ENCODE results near the gene ADGRL3.

Gene ADGRL3

DNA sequence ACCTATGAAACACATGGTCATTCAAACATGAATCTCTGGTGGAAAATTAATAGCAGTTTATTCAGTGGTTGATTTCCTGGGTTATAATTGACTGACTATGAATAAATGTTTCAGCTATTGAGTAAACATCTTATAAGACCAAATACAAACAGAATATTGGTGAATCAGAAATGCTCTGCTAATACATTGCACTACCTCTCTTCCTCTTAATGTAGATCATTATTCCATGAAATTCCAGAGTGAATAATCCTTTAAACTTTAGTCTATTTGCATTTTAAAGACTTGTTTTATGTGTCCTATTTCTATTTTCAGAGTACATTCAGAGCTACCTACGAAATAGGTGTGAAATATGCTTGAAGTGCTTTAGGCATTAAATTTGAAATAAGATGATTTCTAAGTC lies 715.4 kb downstream of the ADGRL3 start:
- no peaks in the 10 kb centered on the region for H3K36me3 Mint-ChIP-seq
- ATAC-seq (ENCODE audit: low read depth) (no peak), DNase-seq (ENCODE audit: low spot score in 2 of 2) (no peak)
- H3K9me3 Mint-ChIP-seq = peaks cover 1% of the 10 kb centered on the region
- H3K27me3 Mint-ChIP-seq = no peaks in the 10 kb centered on the region
- no peaks in the 10 kb centered on the region for H3K4me1 Mint-ChIP-seq
- no peak overlapping the region for H3K27ac Mint-ChIP-seq
- H3K4me3 Mint-ChIP-seq = no peak overlapping the region

DNA sequence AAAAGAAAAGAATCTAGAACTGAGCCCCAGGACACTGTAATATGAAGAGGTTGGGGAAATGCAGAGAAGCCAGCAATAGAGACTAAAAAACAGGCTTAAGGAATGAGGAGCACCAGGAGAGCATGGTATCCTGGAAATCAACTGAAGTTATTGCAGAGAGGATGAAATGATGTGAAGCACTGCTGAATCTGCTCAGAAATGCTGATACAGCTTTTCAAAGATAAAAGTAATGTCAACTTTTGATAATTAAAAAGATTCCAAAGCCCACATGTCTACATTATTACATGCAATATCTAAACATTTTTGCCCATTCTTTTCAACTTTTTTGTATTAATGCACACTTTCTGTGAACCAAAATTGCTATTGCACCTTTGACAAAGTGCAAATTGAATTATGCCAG lies 718.4 kb downstream of the ADGRL3 start:
- H3K36me3 Mint-ChIP-seq = no peaks in the 10 kb centered on the region
- no peak overlapping the region for H3K27ac Mint-ChIP-seq
- H3K4me1 Mint-ChIP-seq = no peaks in the 10 kb centered on the region
- H3K27me3 Mint-ChIP-seq = no peaks in the 10 kb centered on the region
- DNase-seq (ENCODE audit: low spot score in 2 of 2) (no peak), ATAC-seq (ENCODE audit: low read depth) (no peak)
- peaks cover 1% of the 10 kb centered on the region for H3K9me3 Mint-ChIP-seq
- H3K4me3 Mint-ChIP-seq = no peak overlapping the region

DNA sequence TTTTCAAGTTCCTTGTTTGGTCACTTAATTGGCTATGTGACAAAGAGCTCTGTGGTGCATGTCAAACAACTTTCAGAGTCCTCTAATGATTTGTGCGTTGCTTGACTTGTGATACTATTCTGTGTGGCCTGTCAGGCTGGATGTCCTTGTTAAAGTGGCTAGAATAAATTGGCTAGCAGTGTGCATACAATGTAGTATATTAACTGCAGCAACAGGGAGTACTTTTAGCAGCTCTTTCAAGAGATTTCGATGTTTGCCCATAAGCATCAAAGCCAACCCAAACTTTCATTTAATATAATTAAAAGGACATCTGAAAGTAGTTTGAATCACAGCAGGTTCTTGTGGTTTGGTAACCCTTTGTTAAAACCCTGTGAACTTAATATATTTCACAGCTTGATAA lies 718.9 kb downstream of the ADGRL3 start:
- Mint-ChIP-seq H3K27ac (no peak overlapping the region), H3K9me3 (peaks cover 1% of the 10 kb centered on the region), H3K27me3 (no peaks in the 10 kb centered on the region), H3K4me1 (no peaks in the 10 kb centered on the region), H3K4me3 (no peak overlapping the region), H3K36me3 (no peaks in the 10 kb centered on the region)
- DNase-seq (ENCODE audit: low spot score in 2 of 2) (no peak), ATAC-seq (ENCODE audit: low read depth) (no peak)

DNA sequence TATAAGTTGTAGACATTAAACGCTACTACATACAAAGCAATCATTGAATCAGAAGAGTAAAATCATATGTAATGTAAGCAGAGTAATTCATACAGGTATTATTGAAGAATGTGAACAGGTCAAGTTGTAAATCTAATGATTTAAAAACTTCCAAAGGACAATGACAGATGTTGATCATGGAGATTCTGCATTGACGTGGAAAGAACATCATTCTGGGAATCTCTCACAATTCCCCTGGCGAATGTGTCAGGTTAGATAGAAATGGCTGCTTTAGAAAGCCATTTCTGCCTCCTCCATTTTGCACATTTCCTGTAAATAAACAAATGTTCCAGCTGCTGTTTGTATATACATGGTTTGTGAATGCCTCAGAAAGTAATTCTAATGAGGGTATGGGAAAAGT lies 719.4 kb downstream of the ADGRL3 start:
- H3K27me3 Mint-ChIP-seq = no peaks in the 10 kb centered on the region

DNA sequence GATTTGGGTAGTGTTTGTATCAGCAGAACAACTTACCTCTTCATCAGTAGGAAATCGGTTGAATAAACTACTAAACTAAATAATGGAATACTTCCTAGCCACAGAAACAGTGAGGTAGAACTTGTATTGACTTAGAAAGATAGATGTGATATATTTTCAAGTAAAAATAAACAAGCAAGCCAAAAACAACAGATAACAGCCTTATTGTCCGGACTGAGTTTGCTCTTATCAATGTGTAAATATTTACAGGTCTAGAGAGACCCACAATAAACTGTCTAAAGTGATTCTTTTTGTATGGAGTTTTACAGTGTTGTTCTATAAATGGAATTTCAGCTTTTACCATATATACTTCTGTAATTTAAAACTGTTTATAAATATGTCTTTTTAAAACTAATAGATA lies 721.8 kb downstream of the ADGRL3 start:
- DNase-seq (ENCODE audit: low spot score in 2 of 2) = no peak
- H3K9me3 Mint-ChIP-seq = peaks cover 3% of the 10 kb centered on the region
- no peaks in the 10 kb centered on the region for H3K4me1 Mint-ChIP-seq
- no peak overlapping the region for H3K4me3 Mint-ChIP-seq
- no peak for ATAC-seq (ENCODE audit: low read depth)
- H3K27ac Mint-ChIP-seq = no peak overlapping the region
- no peaks in the 10 kb centered on the region for H3K36me3 Mint-ChIP-seq
- no peaks in the 10 kb centered on the region for H3K27me3 Mint-ChIP-seq

More for the DNA sequence above, 719.4 kb downstream of the ADGRL3 start:
- H3K27ac Mint-ChIP-seq = no peak overlapping the region
- H3K4me3 Mint-ChIP-seq = no peak overlapping the region
- DNase-seq (ENCODE audit: low spot score in 2 of 2) = no peak
- H3K9me3 Mint-ChIP-seq = peaks cover 1% of the 10 kb centered on the region
- no peaks in the 10 kb centered on the region for H3K4me1 Mint-ChIP-seq
- no peak for ATAC-seq (ENCODE audit: low read depth)
- no peaks in the 10 kb centered on the region for H3K36me3 Mint-ChIP-seq

DNA sequence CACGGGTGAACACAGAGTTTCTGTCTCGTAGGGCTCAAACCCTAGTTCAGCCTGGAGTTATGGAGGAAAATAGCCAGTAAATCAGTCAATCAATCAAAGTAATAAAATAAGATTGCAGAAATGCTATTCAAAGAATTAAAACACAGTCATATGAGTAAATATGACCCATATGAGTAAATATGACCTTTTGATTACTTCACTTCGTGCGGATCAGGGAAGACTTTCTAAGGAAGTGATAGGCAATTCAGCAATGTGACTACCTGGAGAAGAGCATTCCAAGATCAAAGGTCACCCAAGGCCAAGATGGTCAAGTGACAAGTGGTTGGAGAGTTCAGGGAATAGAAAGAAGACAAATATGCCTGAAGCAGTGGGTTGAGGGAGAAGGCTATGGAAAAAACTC lies 722.6 kb downstream of the ADGRL3 start:
- no peak for ATAC-seq (ENCODE audit: low read depth)
- no peaks in the 10 kb centered on the region for H3K27me3 Mint-ChIP-seq
- H3K4me1 Mint-ChIP-seq = no peaks in the 10 kb centered on the region
- no peak overlapping the region for H3K27ac Mint-ChIP-seq
- peaks cover 3% of the 10 kb centered on the region for H3K9me3 Mint-ChIP-seq
- no peaks in the 10 kb centered on the region for H3K36me3 Mint-ChIP-seq
- no peak for DNase-seq (ENCODE audit: low spot score in 2 of 2)
- no peak overlapping the region for H3K4me3 Mint-ChIP-seq

DNA sequence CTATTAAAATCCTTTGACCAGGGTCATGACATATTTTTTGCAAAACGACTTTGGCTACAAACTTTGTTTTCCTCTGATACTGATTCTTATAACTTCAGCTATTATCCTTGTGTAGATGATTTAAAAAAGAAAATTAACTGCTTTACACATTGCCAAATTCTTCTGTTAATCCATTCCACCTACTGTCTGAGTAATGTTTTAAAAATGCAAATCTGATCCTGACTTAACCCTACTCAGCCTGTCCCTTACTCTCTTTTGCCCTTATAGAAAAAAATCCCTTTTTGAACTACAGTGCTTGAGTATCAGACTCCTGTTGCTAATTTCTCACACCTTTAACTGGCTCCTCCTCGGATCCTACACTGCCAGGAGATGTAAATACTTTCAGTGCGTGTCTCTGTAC lies 723.1 kb downstream of the ADGRL3 start:
- ATAC-seq (ENCODE audit: low read depth) = no peak
- H3K4me1 Mint-ChIP-seq = no peaks in the 10 kb centered on the region
- H3K27me3 Mint-ChIP-seq = no peaks in the 10 kb centered on the region
- no peak overlapping the region for H3K4me3 Mint-ChIP-seq
- DNase-seq (ENCODE audit: low spot score in 2 of 2) = no peak
- no peak overlapping the region for H3K27ac Mint-ChIP-seq
- no peaks in the 10 kb centered on the region for H3K36me3 Mint-ChIP-seq
- H3K9me3 Mint-ChIP-seq = peaks cover 2% of the 10 kb centered on the region

DNA sequence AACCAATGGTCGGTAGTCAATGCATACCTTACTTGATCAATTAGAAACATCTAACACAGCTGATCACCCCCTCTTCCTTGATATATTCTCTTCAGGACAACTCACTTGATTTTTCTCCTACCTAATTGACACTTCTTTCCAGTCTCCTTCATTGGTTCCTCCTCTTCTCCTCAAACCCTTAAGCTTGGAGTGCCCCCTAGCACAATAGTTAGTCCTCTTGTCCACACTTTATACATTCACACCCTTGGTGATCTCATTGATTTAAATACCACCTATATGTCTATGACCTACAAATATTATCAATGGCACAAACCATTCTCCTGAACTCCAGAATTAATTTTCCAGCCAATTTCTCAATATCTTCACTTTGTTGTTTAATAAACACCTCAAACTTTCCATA lies 724.0 kb downstream of the ADGRL3 start:
- DNase-seq (ENCODE audit: low spot score in 2 of 2) = no peak
- Mint-ChIP-seq H3K36me3 (no peaks in the 10 kb centered on the region), H3K27me3 (no peaks in the 10 kb centered on the region), H3K4me1 (no peaks in the 10 kb centered on the region), H3K27ac (no peak overlapping the region), H3K4me3 (no peak overlapping the region), H3K9me3 (peaks cover 2% of the 10 kb centered on the region)
- no peak for ATAC-seq (ENCODE audit: low read depth)

DNA sequence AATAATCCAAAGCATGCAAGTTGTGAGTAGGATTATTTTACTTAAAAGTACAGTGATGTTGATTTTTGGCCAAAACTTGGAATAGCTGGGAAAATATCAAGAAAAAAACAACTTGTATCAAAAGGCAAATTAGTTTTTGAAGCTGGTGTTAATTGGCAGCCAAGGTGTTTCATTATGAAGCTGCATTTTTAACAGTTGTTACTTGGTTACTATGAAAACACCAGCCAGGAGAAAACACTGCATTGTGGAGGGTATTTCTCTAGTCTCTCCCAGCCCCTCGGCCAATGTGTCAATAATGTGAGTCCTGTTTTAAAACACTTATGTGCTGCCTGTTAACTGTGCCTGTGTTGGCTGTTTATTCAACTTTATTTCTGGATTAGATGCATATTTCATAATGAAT lies 733.4 kb downstream of the ADGRL3 start:
- Mint-ChIP-seq H3K9me3 (peaks cover 1% of the 10 kb centered on the region), H3K4me3 (no peak overlapping the region), H3K27ac (no peak overlapping the region), H3K36me3 (no peaks in the 10 kb centered on the region), H3K27me3 (no peaks in the 10 kb centered on the region), H3K4me1 (no peaks in the 10 kb centered on the region)
- DNase-seq (ENCODE audit: low spot score in 2 of 2) = no peak
- ATAC-seq (ENCODE audit: low read depth) = no peak

DNA sequence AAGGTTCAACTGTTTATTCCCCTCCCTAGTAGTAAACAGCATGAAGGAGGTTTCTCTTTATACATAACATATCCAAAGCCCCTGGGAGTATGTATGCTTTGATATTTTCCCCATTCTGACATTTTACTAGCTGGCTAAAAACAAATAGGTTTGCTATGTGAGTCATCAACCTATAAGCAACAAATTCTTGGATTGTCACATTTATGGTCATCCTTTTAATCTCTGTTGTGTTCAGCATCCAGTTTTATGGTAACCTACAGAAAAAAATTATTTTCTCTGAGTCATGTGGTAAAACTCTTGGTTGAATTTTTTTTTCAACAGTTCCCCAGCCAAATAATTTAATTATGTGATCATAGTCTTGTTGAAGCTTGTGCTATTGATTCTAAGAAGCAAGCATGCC lies 734.1 kb downstream of the ADGRL3 start:
- no peak for DNase-seq (ENCODE audit: low spot score in 2 of 2)
- H3K4me1 Mint-ChIP-seq = no peaks in the 10 kb centered on the region
- no peak for ATAC-seq (ENCODE audit: low read depth)
- no peak overlapping the region for H3K27ac Mint-ChIP-seq
- H3K36me3 Mint-ChIP-seq = no peaks in the 10 kb centered on the region
- H3K27me3 Mint-ChIP-seq = no peaks in the 10 kb centered on the region
- H3K9me3 Mint-ChIP-seq = peaks cover 5% of the 10 kb centered on the region
- H3K4me3 Mint-ChIP-seq = no peak overlapping the region

DNA sequence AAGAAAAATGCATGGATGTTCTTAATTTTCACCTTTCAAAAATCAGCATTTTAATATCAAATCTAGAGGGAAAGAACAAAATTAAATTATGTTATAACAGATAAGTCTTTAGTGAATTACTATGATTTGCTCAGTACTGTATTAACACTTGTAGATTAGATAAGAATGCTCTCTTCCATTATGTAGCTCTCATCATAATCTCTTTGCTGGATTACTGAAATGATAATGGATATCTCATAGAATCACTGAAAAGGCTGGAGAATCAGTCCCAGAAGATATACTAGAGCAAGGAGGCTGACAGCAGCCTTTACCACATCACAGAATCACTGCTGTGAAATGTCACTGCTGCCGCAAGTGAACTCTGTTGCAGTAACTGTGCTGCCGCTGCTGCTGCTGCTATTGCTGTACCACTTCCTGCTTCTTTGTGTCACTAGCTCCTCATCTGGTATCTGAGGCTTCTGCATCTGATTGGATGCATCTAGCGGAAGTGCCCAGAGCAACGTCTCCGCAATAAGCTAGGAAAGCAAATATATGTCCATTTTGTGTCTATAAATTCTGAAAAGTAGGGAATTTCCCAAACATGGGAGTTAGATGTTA lies 738.2 kb downstream of the ADGRL3 start:
- no peaks in the 10 kb centered on the region for H3K27me3 Mint-ChIP-seq

DNA sequence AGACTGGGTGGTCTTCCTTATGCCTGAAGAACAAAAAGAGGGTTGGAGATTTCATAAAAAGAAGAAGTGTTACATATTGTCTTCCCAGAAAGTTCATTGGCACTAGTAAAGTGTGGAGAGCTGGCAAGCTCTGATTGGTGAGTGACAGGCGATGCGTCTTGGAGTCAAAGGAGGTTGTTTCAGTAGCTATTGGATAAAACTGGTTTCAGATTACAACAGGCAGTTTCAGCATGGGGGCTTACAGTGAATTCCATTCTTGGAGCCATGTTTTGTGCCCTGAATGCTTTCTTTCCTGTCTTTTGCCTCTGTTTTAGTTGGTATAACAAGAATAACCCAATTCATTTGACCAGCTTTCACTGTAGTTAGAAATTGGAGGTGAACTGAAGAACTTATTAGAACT lies 750.5 kb downstream of the ADGRL3 start:
- Mint-ChIP-seq H3K27ac (no peak overlapping the region), H3K36me3 (no peaks in the 10 kb centered on the region), H3K4me1 (no peaks in the 10 kb centered on the region), H3K9me3 (peaks cover 3% of the 10 kb centered on the region), H3K27me3 (no peaks in the 10 kb centered on the region), H3K4me3 (no peak overlapping the region)
- ATAC-seq (ENCODE audit: low read depth) (no peak), DNase-seq (ENCODE audit: low spot score in 2 of 2) (no peak)

More for the DNA sequence above, 738.2 kb downstream of the ADGRL3 start:
- no peaks in the 10 kb centered on the region for H3K36me3 Mint-ChIP-seq
- ATAC-seq (ENCODE audit: low read depth) (no peak), DNase-seq (ENCODE audit: low spot score in 2 of 2) (no peak)
- no peak overlapping the region for H3K27ac Mint-ChIP-seq
- H3K4me3 Mint-ChIP-seq = no peak overlapping the region
- no peaks in the 10 kb centered on the region for H3K4me1 Mint-ChIP-seq
- H3K9me3 Mint-ChIP-seq = peaks cover 3% of the 10 kb centered on the region

DNA sequence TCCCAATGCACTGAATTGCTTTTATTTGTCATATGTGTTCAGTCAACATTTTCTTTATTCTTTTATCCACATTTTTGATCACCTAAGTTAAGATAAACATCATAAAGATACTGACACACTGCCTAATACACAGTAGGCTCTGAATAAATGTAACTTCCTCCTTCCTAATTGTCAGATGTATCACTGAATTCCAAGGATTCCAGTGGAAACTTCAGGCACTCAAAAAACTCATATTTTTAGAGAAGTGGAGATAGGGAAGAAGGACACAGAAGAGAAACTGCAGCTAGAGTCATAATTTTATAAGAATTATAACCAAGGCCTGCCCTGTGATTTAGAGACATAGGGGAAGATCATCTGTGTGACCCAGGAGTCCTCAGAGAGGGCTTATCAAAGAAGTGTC lies 753.3 kb downstream of the ADGRL3 start:
- ATAC-seq (ENCODE audit: low read depth) (no peak), DNase-seq (ENCODE audit: low spot score in 2 of 2) (no peak)
- Mint-ChIP-seq H3K4me1 (no peaks in the 10 kb centered on the region), H3K4me3 (no peak overlapping the region), H3K27ac (no peak overlapping the region), H3K36me3 (no peaks in the 10 kb centered on the region), H3K27me3 (no peaks in the 10 kb centered on the region), H3K9me3 (peaks cover 4% of the 10 kb centered on the region)

DNA sequence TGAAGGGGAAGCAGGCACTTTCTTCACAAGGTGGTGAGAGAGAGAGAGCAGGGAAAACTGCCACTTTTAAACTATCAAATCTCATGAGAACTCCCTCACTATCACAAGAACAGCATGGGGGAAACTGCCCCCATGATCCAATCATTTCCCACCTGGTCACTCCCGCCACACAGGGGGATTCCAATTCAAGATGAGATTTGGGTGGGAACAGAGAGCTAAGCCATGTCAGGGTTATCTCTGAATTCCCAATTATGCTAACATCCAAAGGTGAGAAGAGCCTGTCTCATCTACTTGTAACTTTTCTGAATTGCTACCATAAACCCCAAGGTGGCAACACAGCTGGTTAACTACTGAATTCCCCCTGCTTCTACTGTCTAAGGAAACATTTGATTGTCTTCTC lies 758.5 kb downstream of the ADGRL3 start:
- no peak overlapping the region for H3K27ac Mint-ChIP-seq
- H3K36me3 Mint-ChIP-seq = no peaks in the 10 kb centered on the region
- DNase-seq (ENCODE audit: low spot score in 2 of 2) = no peak
- ATAC-seq (ENCODE audit: low read depth) = no peak
- H3K4me1 Mint-ChIP-seq = no peaks in the 10 kb centered on the region
- H3K27me3 Mint-ChIP-seq = no peaks in the 10 kb centered on the region
- peaks cover 4% of the 10 kb centered on the region for H3K9me3 Mint-ChIP-seq
- no peak overlapping the region for H3K4me3 Mint-ChIP-seq

DNA sequence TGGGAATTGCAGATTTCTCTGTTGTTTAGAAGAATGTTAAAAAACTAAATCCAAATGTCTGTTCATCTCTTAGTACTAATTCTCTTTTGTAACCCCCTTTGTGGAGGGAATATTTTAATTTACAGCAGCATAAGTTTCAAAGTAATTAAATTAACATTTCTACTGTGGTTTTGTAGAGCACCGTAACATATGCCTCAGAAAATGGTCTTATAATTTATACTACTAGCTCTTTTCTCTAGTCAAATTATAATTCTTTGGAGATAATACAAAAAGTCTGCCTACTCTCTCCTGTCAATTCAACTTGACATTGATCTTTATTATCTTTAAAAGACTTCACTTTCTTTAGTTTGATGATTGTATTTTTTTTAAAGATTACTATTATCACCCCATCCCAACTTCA lies 759.0 kb downstream of the ADGRL3 start:
- no peak for DNase-seq (ENCODE audit: low spot score in 2 of 2)
- H3K9me3 Mint-ChIP-seq = peaks cover 4% of the 10 kb centered on the region

More for the DNA sequence above, 759.0 kb downstream of the ADGRL3 start:
- no peak overlapping the region for H3K27ac Mint-ChIP-seq
- H3K36me3 Mint-ChIP-seq = no peaks in the 10 kb centered on the region
- no peaks in the 10 kb centered on the region for H3K27me3 Mint-ChIP-seq
- no peak for ATAC-seq (ENCODE audit: low read depth)
- no peaks in the 10 kb centered on the region for H3K4me1 Mint-ChIP-seq
- H3K4me3 Mint-ChIP-seq = no peak overlapping the region
